HG02610 (cell line): ENCODE results near the gene SLC49A4.

ENCODE experiments used
- ATAC-seq: cut with Tn5 transposase; IDR thresholded peaks from one replicate; pipeline ENCODE4 v1.9.1; 2021; ENCODE audit warnings: mild to moderate bottlenecking, moderate library complexity; ENCODE audit not compliant: unreplicated experiment

Gene SLC49A4

GRCh38 chr3:122784436-122784835 is 10.4 kb upstream of the SLC49A4 start:
- ATAC-seq, result no peak

- ATAC-seq, result no peak
Observed at GRCh38 chr3:122785231-122785630, 9.6 kb upstream of the SLC49A4 start.

DNA sequence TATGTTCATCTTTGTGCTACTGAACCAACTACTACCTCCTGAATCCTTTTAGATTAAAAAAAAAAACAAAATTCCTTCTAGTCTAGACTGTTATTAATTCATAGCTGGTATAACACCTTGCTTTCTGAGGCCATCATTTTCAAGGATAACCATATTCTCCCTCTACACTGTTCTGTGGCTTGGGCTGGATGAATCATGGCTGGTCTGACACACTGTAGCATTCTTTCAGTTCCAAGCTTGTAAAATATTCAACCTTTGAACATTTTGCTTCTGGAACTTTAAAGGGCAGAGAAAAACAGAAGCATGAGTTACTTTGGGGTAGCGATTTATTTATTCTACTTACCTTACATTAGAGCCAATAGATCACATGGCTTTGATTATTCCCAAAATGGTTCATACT is 8.8 kb upstream of the SLC49A4 start:
- ATAC-seq, result no peak

DNA sequence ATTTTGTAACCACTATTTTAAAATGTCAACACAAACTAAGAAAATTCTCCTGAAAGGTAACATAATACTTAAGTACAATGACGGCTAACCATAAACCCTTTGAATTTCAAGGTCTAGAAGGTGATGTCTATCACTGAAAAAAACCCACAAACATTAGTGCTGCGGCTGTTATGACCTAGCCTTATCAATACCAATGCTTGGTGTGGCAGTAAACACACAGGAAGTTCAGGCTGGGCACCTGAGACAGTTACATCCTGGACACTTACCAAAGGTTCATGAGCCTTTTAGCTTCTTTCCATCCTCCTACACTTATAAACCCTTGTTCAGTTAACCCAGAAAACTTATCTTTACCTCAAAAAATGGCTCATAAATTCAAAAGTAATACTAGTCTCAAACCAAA is 7.0 kb upstream of the SLC49A4 start:
- ATAC-seq, result no peak

DNA sequence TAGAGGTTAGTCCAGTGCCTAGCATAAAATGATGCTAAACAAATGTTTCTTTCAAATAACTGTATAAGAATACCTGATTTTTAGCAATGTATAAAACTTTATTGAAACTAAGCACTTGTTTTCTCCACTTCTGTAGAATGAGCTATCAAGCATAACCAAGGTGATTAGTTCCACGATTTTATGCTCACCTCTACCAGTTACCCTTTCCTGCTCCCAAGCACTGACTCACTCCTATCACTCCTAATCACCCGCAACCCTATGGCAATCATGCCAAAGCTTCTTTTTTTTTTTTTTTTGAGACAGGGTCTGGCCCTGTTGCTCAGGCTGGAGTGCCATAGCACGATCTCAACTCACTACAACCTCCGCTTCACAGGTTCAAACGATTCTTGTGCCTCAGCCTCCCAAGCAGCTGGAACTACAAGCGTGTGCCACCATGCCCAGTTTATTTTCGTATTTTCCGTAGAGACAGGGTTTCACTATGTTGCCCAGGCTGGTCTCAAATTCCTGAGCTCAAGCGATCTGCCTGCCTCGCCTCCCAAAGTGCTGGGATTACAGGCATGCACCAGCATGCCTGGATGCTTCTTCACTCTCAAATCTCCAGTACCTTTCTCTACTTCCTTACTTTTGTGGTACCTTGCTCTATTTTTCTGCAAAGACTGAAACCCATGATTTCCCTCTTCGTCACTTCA is 5.1 kb upstream of the SLC49A4 start:
- no peak for ATAC-seq

GRCh38 chr3:122793568-122794416 is 1.1 kb upstream of the SLC49A4 start, which contains the start of gene HSPBAP1:
Gene HSPBAP1, minus strand, starts transcription at chr3:122793831. Its CDS starts 151 bp downstream, at chr3:122793680.
- peak; percentile 56 for ATAC-seq

DNA sequence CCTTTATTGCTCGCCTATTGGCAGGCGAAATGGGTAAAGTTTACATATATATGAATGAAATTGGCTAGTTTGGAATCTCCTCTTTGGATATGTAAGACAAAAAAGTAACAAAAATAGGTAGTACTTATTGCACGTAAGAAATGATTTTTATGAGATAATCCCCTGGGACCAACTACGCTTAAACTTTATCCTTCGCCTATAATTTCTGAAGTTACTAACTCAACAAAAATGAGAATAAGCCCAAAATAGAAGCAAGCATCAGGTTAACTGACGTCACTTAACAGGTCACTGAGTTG is 438 bp upstream of the SLC49A4 start:
- ATAC-seq, result no peak

- ATAC-seq, result no peak
Observed at GRCh38 chr3:122795674-122796195, 866 bp downstream of the SLC49A4 start.

DNA sequence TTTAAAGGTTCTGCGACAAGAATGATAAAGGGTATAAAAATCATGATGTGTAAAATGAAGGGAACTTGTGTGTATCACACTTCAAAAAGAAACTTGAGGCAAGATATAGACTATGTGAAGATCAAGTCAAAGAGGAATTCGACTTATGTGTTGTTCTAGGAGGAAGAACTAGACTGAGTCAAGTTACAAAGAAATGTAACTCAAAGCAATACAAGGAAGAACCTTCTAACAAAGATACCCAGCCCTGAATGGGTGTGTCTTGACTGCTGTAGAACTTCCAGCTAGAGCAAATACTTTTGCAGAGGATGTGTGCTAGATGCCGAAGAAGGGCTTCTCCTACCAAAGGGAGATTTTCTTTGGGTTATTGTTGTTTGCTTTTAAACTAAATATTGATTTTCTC is 2.4 kb downstream of the SLC49A4 start:
- ATAC-seq, result no peak

DNA sequence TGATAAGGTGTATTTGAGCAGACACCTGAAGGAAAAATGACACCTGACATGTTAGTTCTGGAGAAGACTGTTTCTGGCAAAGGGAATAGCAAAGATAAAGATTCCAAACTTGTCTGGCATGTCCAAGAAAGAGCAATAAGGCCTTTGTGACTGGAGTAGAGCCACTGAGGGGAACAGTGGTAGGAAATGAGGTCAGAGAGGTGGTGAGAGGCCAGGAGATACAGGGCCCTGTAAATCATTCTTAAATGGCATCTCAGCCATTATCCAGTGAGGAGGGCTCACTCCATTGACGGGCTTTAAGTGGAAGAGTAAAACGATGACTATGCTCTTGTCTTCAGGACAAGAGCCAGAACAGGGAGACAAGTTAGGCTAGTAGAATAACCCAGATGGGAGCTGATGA is 4.5 kb downstream of the SLC49A4 start:
- ATAC-seq, result no peak

GRCh38 chr3:122800031-122800430 is 5.2 kb downstream of the SLC49A4 start:
- ATAC-seq, result no peak

DNA sequence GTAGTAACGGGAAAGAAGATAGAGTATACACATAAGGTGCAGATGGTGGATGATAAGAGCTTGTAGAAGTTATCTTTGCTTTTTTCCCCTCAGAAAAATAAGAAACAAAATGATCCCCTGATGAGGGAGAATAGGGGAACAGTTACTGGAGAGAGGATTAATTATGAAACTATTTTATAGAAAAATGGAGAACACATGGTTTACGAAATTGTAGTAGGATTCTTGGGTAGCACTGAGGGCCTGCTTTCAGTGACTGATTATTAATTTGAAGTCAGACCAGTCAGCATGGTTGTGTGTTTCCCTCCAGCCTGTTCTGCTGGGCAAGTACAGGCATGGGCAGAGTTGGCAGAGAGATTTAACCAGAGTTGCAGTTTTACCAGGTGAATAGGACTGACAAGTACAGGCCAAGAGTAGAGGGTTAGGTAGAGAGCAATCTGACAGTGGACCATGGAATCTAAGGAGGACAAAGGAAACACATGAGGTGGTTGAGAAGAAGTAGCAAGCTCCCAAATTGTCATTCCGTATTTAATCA is 5.9 kb downstream of the SLC49A4 start:
- ATAC-seq, result no peak

GRCh38 chr3:122802323-122802722 is 7.5 kb downstream of the SLC49A4 start:
- no peak for ATAC-seq

- no peak for ATAC-seq
Observed at GRCh38 chr3:122803977-122804376, 9.1 kb downstream of the SLC49A4 start.

GRCh38 chr3:122810734-122811133 is 15.9 kb downstream of the SLC49A4 start:
- ATAC-seq, result no peak

GRCh38 chr3:122816587-122816986 is 21.7 kb downstream of the SLC49A4 start:
- ATAC-seq, result no peak

GRCh38 chr3:122824465-122825381 is 29.9 kb downstream of the SLC49A4 start:
- no peak for ATAC-seq

DNA sequence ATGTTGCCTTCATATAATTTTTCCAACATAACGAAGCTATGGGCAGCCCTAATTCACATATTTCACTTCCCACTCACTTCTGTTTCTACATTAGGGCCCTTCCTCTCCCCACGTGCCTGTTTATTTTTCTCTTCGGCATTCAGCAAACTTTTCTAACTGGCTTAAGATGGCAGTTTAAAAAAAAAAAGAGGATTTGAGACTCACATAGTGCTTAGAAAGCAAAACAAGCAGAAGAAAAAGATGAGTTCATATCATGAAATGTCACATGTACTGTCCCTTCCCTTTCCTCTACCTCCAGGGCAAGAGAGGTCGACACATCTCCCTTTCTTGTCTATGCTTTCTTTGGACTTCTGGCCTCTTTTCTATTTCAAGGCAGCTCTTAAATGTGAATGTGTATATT is 30.6 kb downstream of the SLC49A4 start:
- ATAC-seq, result no peak

DNA sequence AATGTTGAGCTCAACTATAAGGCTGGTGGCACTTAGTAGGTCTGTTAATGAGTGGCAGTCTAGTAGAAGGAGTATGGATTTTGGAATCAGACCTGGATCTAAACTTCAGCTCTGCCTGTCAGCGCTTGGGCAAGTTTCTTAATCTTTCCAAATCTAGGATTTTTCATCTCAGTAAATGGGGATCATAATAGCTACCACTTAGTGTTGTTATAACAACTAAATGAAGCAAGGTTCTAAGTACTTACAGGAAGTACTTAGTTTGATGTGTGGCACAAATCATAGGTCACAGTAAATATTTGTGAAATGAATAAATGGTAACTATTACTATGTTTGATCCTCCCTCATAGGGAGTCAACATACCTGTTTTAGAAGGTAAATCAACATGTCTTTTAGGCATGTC is 31.4 kb downstream of the SLC49A4 start:
- no peak for ATAC-seq

DNA sequence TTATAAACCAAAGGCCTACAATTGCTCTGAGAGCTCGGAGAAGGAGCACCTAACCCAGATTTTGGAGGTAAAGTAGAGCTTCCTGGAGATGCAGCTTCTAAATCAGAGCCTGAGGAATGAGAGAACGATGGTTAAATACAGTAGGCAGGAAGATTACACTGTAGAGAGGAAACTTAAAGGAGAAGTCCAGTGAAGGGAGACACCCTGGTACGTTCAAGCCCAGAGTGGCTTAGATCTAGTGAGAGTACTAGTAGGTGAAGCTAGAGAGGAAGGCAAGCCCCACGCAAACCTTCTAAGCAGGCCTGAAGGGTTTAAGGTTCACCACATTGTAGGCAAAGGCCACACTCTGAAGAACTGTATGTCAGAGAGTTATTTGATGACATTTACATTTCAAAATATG is 33.4 kb downstream of the SLC49A4 start:
- ATAC-seq, result no peak

- ATAC-seq, result no peak
Observed at GRCh38 chr3:122835590-122835989, 40.7 kb downstream of the SLC49A4 start.
